Activated CD8-positive, alpha-beta T cell treated with anti-CD3 and anti-CD28 coated beads, Interleukin-2, amount 10 ng/mL, durations not matched to agents 7 days and 5 days (primary cell): Measurements from ENCODE around the gene SOST. TPM values are rescaled to one million over a fixed set of nuclear protein-coding genes. Genes with fewer than 3 reads are reported as not detected.
"Not testable (repeated sequence)": the region's sequence is repeated elsewhere in the genome, so short reads cannot be mapped to it uniquely, and the experiment has no call there.

Source experiments
- ATAC-seq: fragments of 150-1000 bp; cut with Tn5 transposase; one replicate; pipeline ENCODE4 v1.10.0; 2021; ENCODE audit warnings: moderate library complexity
- CTCF ChIA-PET: fragments of 350-600 bp; sonication (Branson Sonifier 250); formaldehyde crosslinking; loops from one replicate; lab custom pipeline; 2021; ENCODE audit warnings: antibody characterized with exemption; lab: Charles Lee
- POLR2A ChIA-PET: fragments of 350-600 bp; sonication (Branson Sonifier 250); formaldehyde crosslinking; loops from one replicate; lab custom pipeline; 2021; ENCODE audit warnings: antibody characterized with exemption; lab: Charles Lee
- DNase-seq: peaks from one replicate; pipeline ENCODE4 v3.0.0-alpha.2; 2020
- H3K27ac Mint-ChIP-seq: one replicate; pipeline ENCODE4 v1.8.0; 2021; ENCODE audit warnings: mild to moderate bottlenecking, mixed read lengths
- H3K27me3 Mint-ChIP-seq: one replicate; pipeline ENCODE4 v1.8.0; 2021; ENCODE audit warnings: low read depth, mixed read lengths
- H3K36me3 Mint-ChIP-seq: one replicate; pipeline ENCODE4 v1.8.0; 2021; ENCODE audit warnings: low read depth, mixed read lengths
- H3K4me1 Mint-ChIP-seq: one replicate; pipeline ENCODE4 v1.8.0; 2021; ENCODE audit warnings: low read depth, mixed read lengths
- H3K4me3 Mint-ChIP-seq: one replicate; pipeline ENCODE4 v1.8.0; 2021; ENCODE audit warnings: mild to moderate bottlenecking, mixed read lengths
- H3K9me3 Mint-ChIP-seq: one replicate; pipeline ENCODE4 v1.8.0; 2022; ENCODE audit warnings: mixed read lengths; ENCODE audit not compliant: insufficient read depth
- total RNA-seq, 2 experiments: library from RNA; stranded (reverse); gene quantifications; one replicate each; pipeline ENCODE4 v1.2.3, GENCODE V29; 2021

Gene SOST
- total RNA-seq, result not detected

- Mint-ChIP-seq H3K4me3 (no peak within 1 kb of the TSS), H3K9me3 (no peaks in the 10 kb centered on the region), H3K27me3 (peaks cover 28% of the 10 kb centered on the region), H3K4me1 (peaks cover 13% of the 10 kb centered on the region), H3K27ac (no peak within 1 kb of the TSS), H3K36me3 (no peaks in the 10 kb centered on the region)
- DNase-seq (no peak), ATAC-seq (no peak)
- POLR2A ChIA-PET, result no interaction called here
- CTCF ChIA-PET, result interaction anchor here (0.6 to 17.0 kb wide), 9 partner anchors 8 to 275 kb away, joined by 3 to 607 read pairs (median 7); partner anchors contain the start of genes CFAP97D1 and DHX8
Observed at GRCh38 chr17:43758497-43759174, at the start of gene SOST. TSS of gene SOST (minus strand) at chr17:43758791. CDS start at chr17:43758741, 50 bp downstream.

GRCh38 chr17:43808076-43808475, 49.5 kb upstream of the SOST start:
- H3K27me3 Mint-ChIP-seq, result peaks cover 15% of the 10 kb centered on the region
- H3K9me3 Mint-ChIP-seq, result no peaks in the 10 kb centered on the region
- ChIA-PET POLR2A (no interaction called here), CTCF (no interaction called here)
- DNase-seq, result no peak
- H3K27ac Mint-ChIP-seq, result no peak overlapping the region
- H3K36me3 Mint-ChIP-seq, result no peaks in the 10 kb centered on the region
- H3K4me3 Mint-ChIP-seq, result no peak overlapping the region
- H3K4me1 Mint-ChIP-seq, result no peaks in the 10 kb centered on the region
- ATAC-seq, result no peak

- ChIA-PET CTCF (interaction anchor here (1.0 kb wide), 1 partner anchor 39 kb away, joined by 3 read pairs; no protein-coding TSS in a partner anchor), POLR2A (no interaction called here)
- DNase-seq, result no peak
- ATAC-seq, result no peak
- Mint-ChIP-seq H3K27me3 (peaks cover 27% of the 10 kb centered on the region), H3K27ac (no peak overlapping the region), H3K4me1 (no peaks in the 10 kb centered on the region), H3K9me3 (no peaks in the 10 kb centered on the region), H3K4me3 (no peak overlapping the region), H3K36me3 (no peaks in the 10 kb centered on the region)
Observed at GRCh38 chr17:43805117-43805516, 46.5 kb upstream of the SOST start.

- ATAC-seq (no peak), DNase-seq (no peak)
- POLR2A ChIA-PET, result no interaction called here
- Mint-ChIP-seq H3K27ac (no peak overlapping the region), H3K4me3 (no peak overlapping the region), H3K27me3 (peaks cover 30% of the 10 kb centered on the region), H3K36me3 (no peaks in the 10 kb centered on the region), H3K4me1 (no peaks in the 10 kb centered on the region), H3K9me3 (no peaks in the 10 kb centered on the region)
- CTCF ChIA-PET, result interaction anchor here (0.8 kb wide), 1 partner anchor 130 kb away, joined by 3 read pairs; no protein-coding TSS in a partner anchor
Observed at GRCh38 chr17:43803758-43804157, 45.2 kb upstream of the SOST start.

- no peak overlapping the region for H3K27ac Mint-ChIP-seq
- ATAC-seq (no peak), DNase-seq (no peak)
- H3K27me3 Mint-ChIP-seq, result peaks cover 30% of the 10 kb centered on the region
- H3K4me1 Mint-ChIP-seq, result no peaks in the 10 kb centered on the region
- no peak overlapping the region for H3K4me3 Mint-ChIP-seq
- POLR2A ChIA-PET, result no interaction called here
- no peaks in the 10 kb centered on the region for H3K9me3 Mint-ChIP-seq
- no peaks in the 10 kb centered on the region for H3K36me3 Mint-ChIP-seq
- CTCF ChIA-PET, result no interaction called here
Observed at GRCh38 chr17:43801844-43802243, 43.3 kb upstream of the SOST start.

GRCh38 chr17:43800736-43801135, 42.1 kb upstream of the SOST start:
- no peak for DNase-seq
- ChIA-PET POLR2A (no interaction called here), CTCF (no interaction called here)
- Mint-ChIP-seq H3K36me3 (no peaks in the 10 kb centered on the region), H3K9me3 (no peaks in the 10 kb centered on the region), H3K27ac (no peak overlapping the region), H3K27me3 (peaks cover 35% of the 10 kb centered on the region), H3K4me3 (no peak overlapping the region), H3K4me1 (no peaks in the 10 kb centered on the region)
- no peak for ATAC-seq

- ChIA-PET CTCF (interaction anchor here (0.9 to 1.2 kb wide), 2 partner anchors 18 to 33 kb away, joined by 3 to 6 read pairs; no protein-coding TSS in a partner anchor), POLR2A (no interaction called here)
- Mint-ChIP-seq H3K36me3 (no peaks in the 10 kb centered on the region), H3K4me1 (no peaks in the 10 kb centered on the region), H3K4me3 (no peak overlapping the region), H3K27ac (no peak overlapping the region), H3K9me3 (no peaks in the 10 kb centered on the region), H3K27me3 (peaks cover 37% of the 10 kb centered on the region)
- no peak for ATAC-seq
- DNase-seq, result no peak
Observed at GRCh38 chr17:43799047-43799446, 40.5 kb upstream of the SOST start.

- DNase-seq, H3K36me3 Mint-ChIP-seq, H3K9me3 Mint-ChIP-seq, H3K27ac Mint-ChIP-seq, H3K4me1 Mint-ChIP-seq, CTCF ChIA-PET, POLR2A ChIA-PET, ATAC-seq, H3K4me3 Mint-ChIP-seq: not testable (repeated sequence)
- H3K27me3 Mint-ChIP-seq, result peaks cover 41% of the 10 kb centered on the region
Observed at GRCh38 chr17:43798024-43798423, 39.4 kb upstream of the SOST start.

- H3K4me1 Mint-ChIP-seq, ATAC-seq, H3K27ac Mint-ChIP-seq, H3K36me3 Mint-ChIP-seq, CTCF ChIA-PET, H3K4me3 Mint-ChIP-seq, DNase-seq, POLR2A ChIA-PET, H3K9me3 Mint-ChIP-seq: not testable (repeated sequence)
- H3K27me3 Mint-ChIP-seq, result peaks cover 42% of the 10 kb centered on the region
Observed at GRCh38 chr17:43792668-43793067, 34.1 kb upstream of the SOST start.

GRCh38 chr17:43791589-43791988, 33.0 kb upstream of the SOST start:
- Mint-ChIP-seq H3K27me3 (peaks cover 40% of the 10 kb centered on the region), H3K9me3 (no peaks in the 10 kb centered on the region), H3K4me3 (no peak overlapping the region), H3K27ac (no peak overlapping the region), H3K36me3 (no peaks in the 10 kb centered on the region), H3K4me1 (no peaks in the 10 kb centered on the region)
- no peak for ATAC-seq
- no peak for DNase-seq
- POLR2A ChIA-PET, result no interaction called here
- CTCF ChIA-PET, result interaction anchor here (1.5 kb wide), 1 partner anchor 25 kb away, joined by 5 read pairs; no protein-coding TSS in a partner anchor

- no peak overlapping the region for H3K4me3 Mint-ChIP-seq
- no peaks in the 10 kb centered on the region for H3K36me3 Mint-ChIP-seq
- no peak for DNase-seq
- no peak overlapping the region for H3K27ac Mint-ChIP-seq
- no peaks in the 10 kb centered on the region for H3K9me3 Mint-ChIP-seq
- POLR2A ChIA-PET, result no interaction called here
- peaks cover 34% of the 10 kb centered on the region for H3K27me3 Mint-ChIP-seq
- ATAC-seq, result no peak
- H3K4me1 Mint-ChIP-seq, result no peaks in the 10 kb centered on the region
- CTCF ChIA-PET, result interaction anchor here (0.8 to 1.5 kb wide), 2 partner anchors 24 to 215 kb away, joined by 3 to 5 read pairs; no protein-coding TSS in a partner anchor
Observed at GRCh38 chr17:43790311-43790940, 31.8 kb upstream of the SOST start.

- ChIA-PET CTCF (interaction anchor here (0.8 kb wide), 1 partner anchor 215 kb away, joined by 3 read pairs; no protein-coding TSS in a partner anchor), POLR2A (no interaction called here)
- Mint-ChIP-seq H3K27me3 (peaks cover 35% of the 10 kb centered on the region), H3K9me3 (no peaks in the 10 kb centered on the region), H3K36me3 (no peaks in the 10 kb centered on the region), H3K27ac (no peak overlapping the region), H3K4me3 (no peak overlapping the region), H3K4me1 (no peaks in the 10 kb centered on the region)
- ATAC-seq (no peak), DNase-seq (no peak)
Observed at GRCh38 chr17:43789482-43789881, 30.9 kb upstream of the SOST start.
